ENCODE measurements around the gene MORC3. TPM values are rescaled to one million over a fixed set of nuclear protein-coding genes. Genes with fewer than 3 reads are reported as not detected.

MORC3 gene
- total and polyA plus RNA-seq, 9 of the 15 experiments (the other 6 are each of a cell fraction or from before 2014, with no cell fraction given): 12.7 to 53.7 (median 36.0) TPM

GRCh38 chr21:36321325-36322082 is 1.5 kb downstream of the MORC3 start (continued):
- no peak for TF ChIP-seq CTCFL (IDR thresholded peaks at IDR 0.05; ENCODE audit: borderline replicate concordance, insufficient read depth, low read depth, low read length, poor library complexity, severe bottlenecking)
- no peak for TF ChIP-seq MAFK (IDR thresholded peaks at IDR 0.05; ENCODE audit: low read length)
- no peak for TF ChIP-seq TFAP4 (CRISPR knock-in tag; IDR thresholded peaks at IDR 0.05; ENCODE audit: borderline replicate concordance)
- TF ChIP-seq ZBTB1 (CRISPR knock-in tag; IDR thresholded peaks at IDR 0.05; ENCODE audit: borderline replicate concordance, low read depth): no peak
- TF ChIP-seq EGR1 (conservative IDR thresholded peaks at IDR 0.05): peak; percentile 66
- no peak for TF ChIP-seq TGIF2 (CRISPR knock-in tag; IDR thresholded peaks at IDR 0.05)
- peak; percentile 53; the same call in 1 of the 2 replicates for TF ChIP-seq KHSRP (IDR thresholded peaks at IDR 0.05)
- TF ChIP-seq ARID3A (IDR thresholded peaks at IDR 0.05; ENCODE audit: borderline replicate concordance, low read depth, low read length): no peak
- no peak for TF ChIP-seq ZC3H8 (IDR thresholded peaks at IDR 0.05)
- no peak for TF ChIP-seq FOXJ3 (CRISPR knock-in tag; IDR thresholded peaks at IDR 0.05)
- TF ChIP-seq BRCA1 (IDR thresholded peaks at IDR 0.05): no peak
- no peak for TF ChIP-seq BRCA1 (CRISPR knock-in tag; IDR thresholded peaks at IDR 0.05)
- peak; percentile 35; the same call in 1 of the 2 replicates for TF ChIP-seq BCOR (IDR thresholded peaks at IDR 0.05)
- TF ChIP-seq NKRF (IDR thresholded peaks at IDR 0.05; ENCODE audit: borderline replicate concordance): no peak
- TF ChIP-seq SMARCE1 (IDR thresholded peaks at IDR 0.05): no peak; the same call in none of the 2 replicates
- no peak for TF ChIP-seq HES1 (IDR thresholded peaks at IDR 0.05; ENCODE audit: low read depth)
- TF ChIP-seq PREB (CRISPR knock-in tag; IDR thresholded peaks at IDR 0.05): no peak
- peak; percentile 59 for TF ChIP-seq PKNOX1 (IDR thresholded peaks at IDR 0.05)
- TF ChIP-seq CBX3 (IDR thresholded peaks at IDR 0.05; ENCODE audit: borderline replicate concordance in 1 of 2, low read length in 2 of 2): no peak
